ENCODE measurements around the gene NKX3-2.
A peak's percentile ranks its signal among the peaks of the same experiment; 100 is the strongest.
"Not testable (repeated sequence)": the region's sequence is repeated elsewhere in the genome, so short reads cannot be mapped to it uniquely, and the experiment has no call there.

NKX3-2 gene

DNA sequence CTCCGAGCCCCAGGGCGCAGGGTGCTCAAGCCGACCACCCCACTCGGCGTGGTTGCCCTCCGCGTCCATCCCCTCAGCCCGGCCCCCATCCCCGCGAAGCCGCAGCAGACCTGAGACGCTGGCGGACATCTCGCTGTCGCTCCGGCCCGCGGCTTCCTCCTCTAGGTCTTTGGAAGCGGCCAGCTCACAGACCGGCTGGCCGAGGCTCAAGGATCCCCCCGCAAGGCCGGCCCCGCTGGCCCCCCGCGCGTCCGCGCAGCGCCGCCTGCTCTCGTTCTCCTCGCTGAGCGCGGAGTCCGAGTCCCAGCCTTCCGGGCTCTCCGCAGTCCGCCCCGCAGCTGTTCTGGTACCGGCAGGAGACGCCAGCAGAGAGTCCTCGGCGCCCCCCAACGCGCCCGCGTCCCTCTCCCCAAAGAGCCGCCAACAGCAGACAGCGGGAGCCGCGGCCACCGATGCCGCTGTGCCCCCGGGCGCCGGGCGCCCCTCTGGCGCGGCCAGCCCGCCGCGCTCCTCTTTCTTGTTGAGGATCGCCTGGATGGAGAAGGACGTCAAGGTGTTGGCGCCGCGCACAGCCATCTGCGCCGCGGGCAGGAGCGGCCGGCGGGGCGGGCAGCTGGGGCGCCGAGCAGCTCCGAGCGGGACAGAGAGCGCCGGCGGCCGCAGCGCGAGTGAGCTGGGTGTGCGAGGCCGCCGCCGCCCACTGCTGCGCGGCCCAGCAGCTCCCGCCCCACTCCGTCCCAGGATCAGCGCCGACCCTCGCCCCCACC lies at the start of gene NKX3-2:
Gene NKX3-2 (minus strand): TSS at position 670 of the 767 bp plus-strand sequence. CDS start 94 bp downstream, at position 576.
- DNase-seq (ENCODE audit: low read depth), result no peak

DNA sequence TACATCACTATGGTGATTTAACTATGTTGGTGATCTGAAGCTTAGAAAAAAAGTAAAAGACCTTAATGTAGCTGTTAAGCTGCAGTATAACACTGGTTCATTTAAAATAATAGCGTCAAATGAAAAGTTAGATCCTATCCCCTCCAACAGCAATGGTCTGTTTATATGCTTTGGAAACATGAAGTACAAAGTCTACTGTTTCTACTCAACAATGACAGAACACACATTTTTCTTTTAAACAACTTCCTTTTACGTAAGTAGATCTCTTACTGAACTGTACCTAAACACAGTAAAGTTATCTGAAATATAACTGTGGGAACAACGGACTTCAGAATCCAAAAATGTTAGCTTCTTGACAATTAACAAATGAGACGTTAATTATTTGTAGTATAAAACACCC lies 47.9 kb upstream of the NKX3-2 start:
- no peak for DNase-seq (ENCODE audit: low read depth)

DNA sequence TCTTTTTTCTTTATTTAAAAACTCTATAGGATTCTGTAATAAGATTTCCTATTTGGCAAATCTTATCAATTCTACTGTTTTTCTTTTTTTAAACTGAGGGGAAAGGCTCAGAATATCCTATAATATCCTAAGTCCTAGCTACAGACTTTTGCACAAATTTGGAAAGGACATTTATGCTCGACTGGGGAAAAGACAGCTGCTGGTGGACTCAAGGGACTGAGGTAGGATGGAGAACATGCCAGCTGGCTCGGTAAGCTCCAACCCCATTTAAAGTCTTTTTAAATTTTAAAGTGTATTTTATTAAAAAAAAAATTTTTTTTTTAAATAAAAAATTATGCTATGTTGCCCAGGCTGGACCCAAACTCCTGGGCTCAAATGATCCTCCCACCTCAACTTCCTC lies 46.5 kb upstream of the NKX3-2 start:
- no peak for DNase-seq (ENCODE audit: low read depth)

DNA sequence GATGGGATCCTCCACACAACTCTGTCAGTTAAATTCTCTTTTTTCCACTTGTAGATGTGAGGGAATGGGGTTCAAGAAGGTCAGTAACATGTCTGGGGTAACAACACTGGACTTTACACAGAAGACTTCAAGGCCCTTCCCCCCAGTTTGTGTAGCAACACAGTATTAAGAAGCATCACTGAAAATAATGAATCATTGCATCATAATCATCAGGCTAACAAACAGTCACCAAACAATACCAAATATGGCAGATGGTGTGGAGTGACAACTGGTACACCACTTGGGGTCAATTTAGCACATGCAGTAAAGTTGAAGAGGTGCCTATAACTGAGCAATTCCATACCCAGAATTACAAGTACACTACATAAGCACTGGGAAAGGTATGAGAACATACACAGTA lies 44.6 kb upstream of the NKX3-2 start:
- DNase-seq (ENCODE audit: low read depth), result no peak

DNA sequence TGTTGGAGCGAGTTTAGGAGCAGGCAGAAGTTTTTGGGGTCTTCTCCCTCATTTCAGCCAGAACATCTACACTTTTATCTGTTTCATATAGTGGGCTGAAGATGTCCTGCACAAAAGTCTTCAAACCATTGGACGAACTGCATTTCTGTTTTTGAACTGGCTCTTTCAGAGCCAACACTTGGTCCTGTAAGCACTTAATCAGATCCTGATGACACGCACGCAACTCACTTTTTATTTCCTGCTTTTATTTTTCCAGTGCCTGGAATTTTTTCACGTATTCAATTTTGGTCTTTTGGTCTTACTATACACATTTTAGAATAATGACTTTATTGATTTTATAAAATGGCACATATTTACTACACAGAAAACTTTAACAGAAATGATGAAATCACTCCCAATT lies 40.2 kb upstream of the NKX3-2 start:
- no peak for DNase-seq (ENCODE audit: low read depth)

DNA sequence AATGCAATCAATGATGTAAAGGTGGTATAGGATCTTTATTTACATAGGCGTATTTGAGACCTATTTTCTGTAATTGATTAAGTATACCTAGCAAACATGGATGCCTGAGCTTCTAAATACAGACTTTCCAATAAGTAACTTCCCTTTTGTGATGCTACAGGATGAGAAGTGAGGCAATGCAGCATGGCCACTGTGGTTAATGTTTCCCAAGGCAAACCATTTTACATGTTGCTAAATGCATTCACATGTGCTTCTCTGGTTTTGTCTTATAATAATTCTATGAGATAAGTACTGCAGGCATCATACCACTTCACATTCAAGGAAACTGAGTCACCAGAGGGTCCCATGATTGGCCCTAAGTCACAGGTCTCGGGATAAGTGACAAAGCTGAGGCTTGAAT lies 35.7 kb upstream of the NKX3-2 start:
- no peak for DNase-seq (ENCODE audit: low read depth)

DNA sequence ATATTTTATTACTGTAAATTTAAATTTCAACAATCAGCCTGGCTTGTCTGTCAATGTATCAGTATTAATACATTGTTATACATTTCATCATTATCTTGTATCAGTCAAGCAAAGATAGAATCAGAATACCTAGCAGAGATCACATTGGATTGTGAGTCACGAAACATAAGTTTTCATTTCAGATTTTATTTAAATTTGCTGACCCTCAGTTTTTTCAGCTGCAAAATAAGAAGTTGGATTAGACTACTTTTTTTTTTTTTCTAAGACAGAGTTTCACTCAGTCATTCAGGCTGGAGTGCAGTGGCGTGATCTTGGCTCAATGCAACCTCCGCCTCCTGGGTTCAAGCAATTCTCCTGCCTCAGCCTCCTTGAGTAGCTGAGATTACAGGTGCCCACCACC lies 33.4 kb upstream of the NKX3-2 start:
- no peak for DNase-seq (ENCODE audit: low read depth)

DNA sequence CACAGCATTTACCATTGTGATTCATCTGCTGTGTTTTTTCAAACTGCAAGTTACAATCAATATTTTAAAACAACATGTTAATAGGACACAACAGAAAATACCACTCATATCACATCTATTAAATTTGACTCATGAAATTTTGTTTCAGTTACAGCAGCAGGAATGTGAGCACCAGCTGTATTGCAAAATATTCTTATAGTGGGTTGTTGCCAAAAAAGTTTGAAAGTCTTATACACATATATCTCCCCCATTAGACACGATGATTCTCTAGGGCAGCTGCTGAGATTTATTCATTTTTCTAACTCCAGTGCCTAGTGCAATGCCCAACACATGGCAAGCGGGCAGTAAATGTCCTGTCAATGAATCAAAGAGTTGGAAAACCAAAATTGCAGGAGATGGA lies 26.6 kb upstream of the NKX3-2 start:
- DNase-seq (ENCODE audit: low read depth), result no peak

DNA sequence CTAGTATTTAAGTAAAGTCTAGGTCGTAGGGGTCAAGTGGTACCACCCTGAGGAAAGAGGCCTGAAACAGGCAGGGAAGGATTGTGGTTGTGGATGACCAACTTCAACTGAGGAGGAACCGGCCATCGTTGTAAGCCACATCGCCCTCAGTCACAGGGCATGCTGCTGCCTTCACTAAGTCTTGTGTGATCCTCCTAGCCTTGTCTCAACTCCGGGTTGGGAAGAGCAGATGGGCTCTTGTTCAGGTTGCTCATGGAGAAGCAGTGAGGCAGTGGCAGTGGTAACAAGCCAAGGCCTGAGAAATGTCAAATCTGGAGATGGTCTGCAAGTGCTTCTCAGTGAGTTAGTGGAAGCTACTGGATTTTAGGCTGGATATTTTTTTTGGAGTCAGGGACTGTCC lies 22.8 kb upstream of the NKX3-2 start:
- DNase-seq (ENCODE audit: low read depth), result no peak

DNA sequence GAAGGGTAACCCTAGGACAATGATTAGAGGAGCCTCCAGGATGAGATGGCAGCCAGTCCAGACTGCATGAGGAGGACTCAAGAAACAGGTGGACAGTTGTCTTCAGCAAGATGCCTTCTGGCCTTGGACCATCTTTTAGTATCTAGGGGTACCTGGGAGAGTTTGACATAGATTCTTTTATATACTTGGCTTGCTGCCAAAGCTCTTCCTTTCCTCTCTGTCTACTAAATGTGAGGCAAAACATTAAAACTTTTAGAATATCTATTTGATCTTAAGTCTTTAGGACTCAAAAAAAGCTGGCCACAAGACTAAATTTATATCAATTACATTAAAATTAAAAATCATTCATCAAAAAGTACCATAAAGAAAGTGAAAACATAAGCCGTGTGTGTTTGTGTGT lies 18.6 kb upstream of the NKX3-2 start:
- no peak for DNase-seq (ENCODE audit: low read depth)

DNA sequence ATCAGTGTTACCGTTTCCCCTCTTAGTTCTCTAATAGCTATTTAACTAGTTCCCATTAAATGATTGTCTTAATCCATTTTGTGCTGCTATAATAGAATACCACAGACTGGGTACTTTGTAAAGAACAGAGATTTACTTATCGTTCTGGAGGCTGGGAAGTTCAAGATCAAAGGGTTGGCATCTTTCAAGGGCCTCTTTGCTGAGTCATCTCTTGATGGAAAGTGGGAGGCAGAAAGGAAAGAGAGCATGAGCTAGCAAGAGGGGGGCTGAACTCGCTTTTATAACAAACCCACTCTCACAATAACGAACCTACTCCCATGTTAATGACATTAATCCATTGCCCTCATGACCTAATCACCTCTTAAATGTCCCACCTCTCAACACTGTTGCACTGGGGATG lies 17.4 kb upstream of the NKX3-2 start:
- DNase-seq (ENCODE audit: low read depth), result no peak

DNA sequence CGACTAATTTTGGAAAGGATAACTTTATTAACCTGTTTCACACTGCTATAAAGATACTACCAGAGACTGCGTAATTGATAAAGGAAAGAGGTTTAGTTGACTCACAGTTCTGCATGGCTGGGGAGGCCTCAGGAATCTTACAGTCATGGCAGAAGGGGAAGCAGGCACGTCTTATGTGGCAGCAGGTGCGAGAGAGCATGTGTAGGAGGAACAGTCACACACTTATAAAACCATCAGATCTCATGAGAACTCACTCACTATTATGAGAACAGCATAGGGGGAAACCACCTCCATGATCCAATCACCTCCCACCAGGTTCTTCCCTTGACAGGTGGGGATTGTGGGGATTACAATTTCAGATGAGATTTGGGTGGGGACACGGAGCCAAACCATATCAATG lies 15.8 kb upstream of the NKX3-2 start:
- DNase-seq (ENCODE audit: low read depth), result not testable (repeated sequence)

DNA sequence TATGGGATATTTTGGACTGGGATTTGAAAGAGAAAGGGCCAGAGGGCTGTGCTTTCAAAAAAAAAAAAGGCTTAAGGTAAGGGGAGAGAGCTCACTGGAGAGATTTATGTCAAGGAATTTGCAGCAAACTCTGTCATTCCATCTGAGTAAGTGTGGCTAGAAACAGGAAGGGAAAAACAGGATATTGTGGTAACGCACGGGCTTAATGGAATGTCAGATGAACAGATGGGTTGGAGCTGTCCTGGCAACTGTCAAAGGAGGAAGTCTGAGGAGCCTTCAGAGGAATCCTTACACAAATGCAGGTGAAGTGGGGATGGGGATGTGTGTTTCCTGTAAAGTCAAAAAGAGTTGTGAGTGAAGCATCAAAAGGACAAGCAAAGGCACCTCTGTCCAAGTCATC lies 15.1 kb upstream of the NKX3-2 start:
- peak; percentile 84 for DNase-seq (ENCODE audit: low read depth)

DNA sequence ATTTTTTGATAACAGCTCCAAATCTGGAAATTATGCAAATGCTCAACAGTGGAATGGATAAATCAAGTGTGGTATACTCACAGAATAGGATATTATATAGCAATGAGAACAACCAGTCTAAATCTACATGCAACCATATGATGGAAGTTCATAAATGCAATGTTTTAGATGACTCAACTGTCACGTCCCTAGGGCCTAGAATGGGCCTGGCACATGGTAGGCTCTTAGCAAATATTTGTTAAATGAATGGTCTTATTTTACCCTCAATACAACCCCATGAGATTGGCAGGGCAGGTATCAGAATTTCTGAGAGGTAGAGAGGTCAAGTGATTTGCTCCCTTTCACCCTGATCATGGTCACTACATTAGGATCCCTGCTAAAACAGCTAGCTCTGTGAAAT lies 14.6 kb upstream of the NKX3-2 start:
- DNase-seq (ENCODE audit: low read depth), result no peak

DNA sequence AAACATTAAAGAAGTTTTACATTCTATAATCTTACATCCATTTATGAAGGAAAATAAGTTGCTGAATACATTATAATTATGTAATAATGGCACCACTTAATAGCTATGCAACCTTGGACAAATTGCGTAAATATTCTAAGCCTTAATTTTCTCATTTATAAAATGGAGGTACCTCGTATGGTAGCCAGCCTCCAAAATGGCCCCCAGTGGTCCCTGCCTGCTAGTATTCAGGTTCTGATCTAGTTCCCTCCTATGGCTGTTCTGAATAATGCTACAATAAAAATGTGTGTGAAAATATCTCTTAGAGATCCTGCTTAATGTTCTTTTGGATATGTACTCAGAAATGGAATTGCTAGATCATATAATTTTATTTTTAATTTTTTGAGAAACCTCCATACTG lies 11.0 kb upstream of the NKX3-2 start:
- DNase-seq (ENCODE audit: low read depth), result no peak

DNA sequence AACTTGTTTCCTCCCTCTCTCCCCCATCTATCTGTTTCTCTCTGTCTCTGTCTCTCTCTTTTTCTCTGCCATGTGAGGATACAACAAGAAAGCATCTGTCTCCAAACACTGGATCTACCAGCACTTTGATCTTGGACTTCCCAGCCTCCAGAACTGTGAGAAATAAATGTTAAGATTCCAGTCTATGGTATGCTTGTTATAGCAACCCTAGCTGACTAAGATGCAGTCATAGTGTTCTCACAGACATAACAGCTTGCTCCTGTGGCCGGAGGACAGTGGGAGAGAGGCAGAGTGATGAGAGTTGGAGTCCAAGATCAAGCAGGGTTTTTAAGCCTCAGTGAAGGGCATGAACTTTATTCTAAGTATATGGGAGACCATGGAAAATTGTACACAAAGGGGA lies 8.8 kb upstream of the NKX3-2 start:
- no peak for DNase-seq (ENCODE audit: low read depth)

DNA sequence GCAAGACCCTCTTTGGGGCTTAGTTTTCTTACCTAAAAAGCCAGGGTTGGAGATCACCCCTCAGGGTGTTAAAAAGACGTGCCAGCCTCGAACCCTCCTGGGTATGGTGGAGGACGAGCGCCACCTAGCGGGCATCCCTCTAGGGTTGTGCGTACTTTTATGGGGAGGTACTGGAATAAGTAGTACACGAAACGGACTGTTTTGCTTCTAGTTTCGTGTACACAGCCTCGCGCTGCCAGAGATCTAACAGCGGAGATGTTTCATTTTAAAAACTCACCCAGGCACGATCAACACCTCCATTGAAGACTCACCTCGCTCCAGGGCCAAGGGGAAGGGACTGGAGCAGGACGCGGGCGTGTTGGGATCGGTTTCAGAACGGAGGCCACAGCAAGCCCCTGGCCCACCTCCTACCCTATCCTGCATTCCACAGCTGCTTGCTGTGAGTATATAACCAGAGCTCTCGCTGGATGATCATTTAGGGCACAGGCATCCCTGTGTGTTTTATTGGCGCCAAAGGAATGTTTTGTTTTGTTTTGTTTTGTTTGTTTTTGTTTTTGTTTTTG lies 4.8 kb upstream of the NKX3-2 start:
- DNase-seq (ENCODE audit: low read depth), result peak; percentile 66

DNA sequence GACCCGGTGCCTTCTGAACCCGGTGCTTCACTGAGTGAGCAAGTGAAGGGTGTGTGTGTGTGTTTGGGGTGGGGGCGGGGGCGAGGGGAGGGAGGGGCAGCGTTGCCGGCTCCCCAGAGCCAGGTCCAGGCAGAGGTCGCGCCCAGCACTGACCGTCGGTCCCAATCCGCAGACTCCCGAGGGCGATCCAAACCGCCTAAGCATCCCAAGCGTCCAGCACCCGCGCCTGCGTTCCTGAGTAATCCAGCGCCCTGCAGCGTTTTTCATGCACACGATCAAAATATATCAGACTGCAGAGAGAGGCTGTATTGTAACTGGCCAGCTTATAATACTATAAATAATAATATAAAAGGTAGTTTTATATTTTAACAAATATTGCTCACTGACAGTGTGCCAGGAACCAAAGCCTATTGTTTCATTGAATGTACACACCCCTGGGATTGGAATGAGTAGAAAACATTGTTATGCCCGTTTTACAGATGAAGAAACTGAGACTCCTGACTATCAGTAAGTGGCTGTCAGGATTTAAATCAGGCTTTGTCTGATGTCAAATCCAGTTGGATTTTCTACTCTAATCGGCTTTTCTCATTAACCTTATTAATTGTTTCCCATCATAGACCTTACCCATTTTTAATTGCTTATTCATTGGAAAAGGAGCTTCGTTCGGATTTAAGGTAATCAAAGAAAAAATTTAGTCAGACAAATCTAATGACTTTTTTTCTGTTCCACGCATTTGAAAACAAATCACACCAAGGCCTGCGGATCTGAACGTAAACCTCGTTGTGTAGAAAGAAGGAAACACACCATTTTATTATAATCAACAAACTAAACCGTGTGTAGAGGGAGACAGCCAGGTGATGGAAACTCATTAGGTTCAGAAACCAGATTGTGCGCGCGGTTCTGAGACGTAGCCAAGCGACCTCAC lies 4.0 kb upstream of the NKX3-2 start:
- DNase-seq (ENCODE audit: low read depth), result no peak

DNA sequence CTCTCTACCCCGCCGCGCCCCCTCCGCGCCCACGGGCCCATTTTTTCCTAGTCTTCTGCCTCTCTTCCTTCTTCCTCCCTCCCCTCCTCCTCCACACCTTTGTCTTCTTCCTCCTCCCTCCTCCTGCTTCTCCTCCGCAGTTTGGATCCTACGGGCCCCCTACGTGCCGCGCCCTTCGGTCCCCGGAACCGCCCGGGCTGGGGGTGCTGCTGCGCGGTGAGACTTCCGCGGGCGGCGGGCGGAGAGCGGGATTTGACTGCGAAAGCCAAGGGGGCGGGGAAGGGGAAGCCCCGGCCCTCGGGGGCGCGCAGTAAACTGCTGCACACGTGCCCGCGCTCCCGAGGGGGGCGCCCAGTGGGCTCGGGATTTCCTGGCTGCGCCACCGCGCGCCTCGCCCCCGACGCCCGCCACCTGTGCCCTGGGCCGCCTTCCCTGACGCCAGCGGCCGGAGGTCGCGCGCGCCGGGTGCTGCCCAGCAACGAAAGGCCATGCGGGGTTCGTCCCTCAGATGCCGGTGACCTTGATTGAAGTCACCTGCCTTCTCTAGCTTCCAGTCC lies 3.3 kb upstream of the NKX3-2 start:
- no peak for DNase-seq (ENCODE audit: low read depth)

DNA sequence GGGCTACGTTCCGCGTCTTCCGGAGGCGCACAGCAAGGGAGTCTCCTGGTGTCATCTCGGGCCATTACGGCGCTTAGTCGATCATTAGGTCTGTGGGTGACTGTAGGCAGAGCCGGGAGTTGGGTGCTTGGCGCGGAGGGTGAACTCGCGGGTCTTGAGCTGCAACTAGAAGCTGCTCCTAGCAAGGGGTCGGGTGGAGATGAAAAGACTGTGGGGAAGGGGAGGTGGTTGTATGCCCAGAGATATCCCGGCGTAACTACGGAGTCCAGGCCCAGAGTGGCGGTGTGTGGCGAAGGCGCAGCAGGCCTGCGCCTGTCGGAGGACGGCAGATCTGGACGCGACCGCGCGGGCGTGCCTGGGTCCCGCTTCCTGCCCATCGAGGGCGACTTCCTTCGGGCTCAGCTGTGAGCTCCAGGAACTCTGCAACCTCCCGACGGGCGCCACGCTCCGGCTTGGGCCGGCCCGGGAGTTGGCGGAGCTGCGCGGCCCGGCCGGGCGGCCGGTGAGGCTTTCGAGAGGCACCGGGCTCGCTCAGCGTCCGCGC lies 2.7 kb upstream of the NKX3-2 start:
- DNase-seq (ENCODE audit: low read depth), result no peak

DNA sequence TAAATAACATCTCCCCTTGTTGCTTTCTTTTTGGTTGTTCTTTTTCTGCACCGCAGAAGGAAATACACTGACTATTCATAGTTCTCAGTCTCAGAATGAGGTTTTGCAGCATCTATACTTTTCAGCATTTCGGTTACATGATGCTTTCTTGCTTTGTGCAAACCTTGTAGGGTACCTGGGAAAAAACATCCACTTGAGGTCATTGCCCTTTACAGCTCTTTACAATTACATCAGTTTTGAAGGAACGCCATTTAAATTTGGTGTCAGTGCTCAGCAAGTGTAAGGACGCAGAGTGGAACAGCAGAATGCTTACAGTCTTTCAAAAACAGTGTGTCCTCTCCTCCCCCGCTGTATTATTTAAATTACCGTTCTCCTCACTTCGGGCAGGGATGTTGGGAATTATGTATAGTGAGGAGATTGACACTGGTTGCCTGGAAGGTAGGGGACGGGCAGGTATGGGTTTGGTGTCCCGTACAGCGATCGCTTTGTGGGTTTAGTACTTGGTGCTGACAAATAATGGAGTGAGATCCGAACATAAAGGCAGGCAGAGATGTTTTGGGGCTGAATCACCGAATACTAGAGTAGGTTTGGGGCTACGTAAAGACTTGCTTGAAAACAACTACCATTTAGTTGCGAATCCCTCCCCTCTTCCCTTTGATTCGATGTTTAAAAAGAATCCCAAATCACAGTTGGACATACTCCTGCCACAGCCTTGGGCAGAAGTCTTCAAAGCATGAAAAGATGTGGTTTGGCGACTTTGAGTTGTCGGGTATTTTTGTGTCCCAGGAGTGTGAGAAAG lies 2.0 kb upstream of the NKX3-2 start:
- DNase-seq (ENCODE audit: low read depth), result no peak

DNA sequence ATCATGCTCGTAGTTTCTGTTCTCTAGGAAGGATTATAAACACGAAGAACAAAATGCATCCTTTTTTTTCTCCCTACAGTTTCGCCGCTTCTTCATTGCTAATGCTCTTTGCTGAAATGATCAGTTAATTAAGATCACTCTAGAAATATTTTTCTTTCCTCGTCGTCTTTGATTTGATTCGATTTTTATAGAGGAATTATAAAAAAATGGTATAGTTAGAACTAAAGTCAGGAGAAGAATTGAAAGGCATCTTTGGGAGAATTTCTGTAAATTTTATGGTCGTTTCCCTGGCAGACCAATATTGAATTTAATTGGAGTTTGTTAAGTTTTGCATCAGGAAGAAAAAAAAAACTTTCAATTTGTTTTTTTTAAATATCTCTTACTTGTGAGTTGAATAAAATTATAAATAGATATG lies 1.1 kb upstream of the NKX3-2 start:
- no peak for DNase-seq (ENCODE audit: low read depth)
